K562 (cell line): Measurements from ENCODE around the gene TMEM14C. TPM values are rescaled to one million over a fixed set of nuclear protein-coding genes. Genes with fewer than 3 reads are reported as not detected.

ENCODE experiments used
- ATAC-seq: fragments of 200-7000 bp; cut with Tn5 transposase; 3 replicates; pipeline ENCODE4 v1.9.1; 2020; ENCODE audit warnings: moderate library complexity
- BruUV-seq: library from RNA; stranded (reverse); fragments of 400-500 nt; replicated peaks from 2 replicates; lab custom pipeline; 2021; lab: Mats Ljungman, UMichigan
- CTCF ChIA-PET: fragments of 300-600 bp; formaldehyde crosslinking; extraction: SDS; loops from one replicate; lab custom pipeline; 2021; ENCODE audit warnings: low intra/inter-chr PET ratio; lab: Yijun Ruan, JAX
- POLR2A ChIA-PET: fragments of 300-600, 350-650 bp; sonication (Branson Sonifier 250); formaldehyde crosslinking; extraction: SDS; loops from one replicate; lab custom pipeline; 2021; ENCODE audit warnings: antibody characterized with exemption, inconsistent platforms; lab: Yijun Ruan, JAX
- DNase-seq, 4 experiments: peaks; one replicate each; pipeline versions ENCODE4 v3.0.0 to v3.0.0-alpha.2; 2011 to 2018; ENCODE audit warnings: low spot score in 3 of 4, mixed read lengths in 3 of 4; ENCODE audit errors: extremely low read depth in 1 of 4
- FAIRE-seq: peaks from 2 replicates; lab custom pipeline; 2011; peaks lifted over from hg19 to GRCh38; lab: Jason Lieb, UNC
- H2AFZ ChIP-seq: 2 replicates; pipeline ENCODE4 v1.6.0; 2011; ENCODE audit warnings: low read depth, low read length, control low read depth, inconsistent platforms
- H3K27ac ChIP-seq: fragments of 200-600 bp; 3 replicates; pipeline ENCODE4 v1.8.0; 2011; ENCODE audit warnings: low read depth, mild to moderate bottlenecking, control low read depth, inconsistent platforms, low read length, moderate library complexity, mixed read lengths; ENCODE audit errors: extremely low read depth
- H3K27me3 ChIP-seq, 2 experiments: fragments of 300-600 bp in 1 of 2; 2 replicates in 1 of 2; 3 replicates in 1 of 2; pipeline versions ENCODE4 v1.6.0 to v1.8.0; 2011; ENCODE audit warnings: inconsistent platforms in 2 of 2, low read length in 2 of 2, mild to moderate bottlenecking in 1 of 2, mixed read lengths in 1 of 2, moderate library complexity in 1 of 2; ENCODE audit not compliant: control insufficient read depth in 2 of 2, insufficient read depth in 2 of 2
- H3K36me3 ChIP-seq: fragments of 300-600 bp; 3 replicates; pipeline ENCODE4 v1.8.0; 2011; ENCODE audit warnings: mild to moderate bottlenecking, low read length, inconsistent platforms; ENCODE audit not compliant: control insufficient read depth, insufficient read depth
- H3K4me1 ChIP-seq, 2 experiments: fragments of 200-600 bp in 1 of 2; replicated peaks in 1 of 2; 2 replicates in 1 of 2; 3 replicates in 1 of 2; pipeline versions ENCODE4 v1.5.1 to v1.8.0; 2011; ENCODE audit warnings: inconsistent platforms in 2 of 2, low read length in 2 of 2, mild to moderate bottlenecking in 1 of 2, mixed read lengths in 1 of 2, moderate library complexity in 1 of 2; ENCODE audit not compliant: control insufficient read depth in 2 of 2, insufficient read depth in 2 of 2
- H3K4me2 ChIP-seq: 2 replicates; pipeline ENCODE4 v1.6.1; 2011; ENCODE audit warnings: low read length, control low read depth, inconsistent platforms, mixed read lengths; ENCODE audit not compliant: insufficient read depth
- H3K4me3 ChIP-seq: fragments of 200-600 bp; sonication (generic), shearing (Covaris generic); 2 replicates; pipeline ENCODE4 v1.5.1; 2016; ENCODE audit warnings: control low read depth, inconsistent platforms
- H3K79me2 ChIP-seq: fragments of 200-600 bp; 3 replicates; pipeline ENCODE4 v1.8.0; 2011; ENCODE audit warnings: low read length, inconsistent platforms; ENCODE audit not compliant: control insufficient read depth, insufficient read depth
- H3K9ac ChIP-seq, 2 experiments: 2 replicates each; pipeline versions ENCODE4 v1.6.0 to v1.6.1; 2011; ENCODE audit warnings: low read depth in 2 of 2, low read length in 2 of 2, control low read depth in 1 of 2, inconsistent platforms in 1 of 2, mild to moderate bottlenecking in 1 of 2, mixed read lengths in 1 of 2; ENCODE audit not compliant: insufficient read depth in 1 of 2
- H3K9me1 ChIP-seq: one replicate; pipeline ENCODE4 v1.6.0; 2011; ENCODE audit warnings: inconsistent platforms, mild to moderate bottlenecking, low read length, moderate library complexity; ENCODE audit not compliant: control insufficient read depth, insufficient read depth
- H3K9me3 ChIP-seq: replicated peaks from 2 replicates; pipeline ENCODE4 v1.5.1; 2011; ENCODE audit warnings: low read depth, low read length, inconsistent platforms; ENCODE audit not compliant: control insufficient read depth, insufficient read depth
- H4K20me1 ChIP-seq: replicated peaks from 2 replicates; pipeline ENCODE4 v1.6.1; 2011; ENCODE audit warnings: low read length, inconsistent platforms, mixed read lengths; ENCODE audit not compliant: control insufficient read depth, insufficient read depth
- CSDE1 ChIP-seq, 2 experiments: fragments of 450-650 bp; IDR thresholded peaks; 2 replicates each; pipeline ENCODE4 v1.6.1; 2016; ENCODE audit warnings: mild to moderate bottlenecking in 1 of 2
- LCOR ChIP-seq: sonication (generic); formaldehyde crosslinking; IDR thresholded peaks from 2 replicates; pipeline ENCODE4 v1.8.0; 2022; ENCODE audit warnings: mild to moderate bottlenecking, missing genetic modification reagents
- MEIS2 ChIP-seq: fragments of 450-650 bp; IDR thresholded peaks from 2 replicates; pipeline ENCODE4 v1.6.1; 2014; ENCODE audit warnings: mild to moderate bottlenecking; ENCODE audit not compliant: partially characterized antibody
- NR2C2 ChIP-seq, 2 experiments: fragments of 200-800 bp in 1 of 2; sonication (Bioruptor generic) in 1 of 2; sonication (generic) in 1 of 2; formaldehyde crosslinking in 1 of 2; IDR thresholded peaks; 2 replicates each; pipeline versions ENCODE4 v1.6.1 to v1.8.0; 2016 to 2022; ENCODE audit warnings: mild to moderate bottlenecking in 1 of 2, missing compliant biosample characterization in 1 of 2, missing genetic modification characterization in 1 of 2, missing genetic modification reagents in 1 of 2
- POLR2B ChIP-seq: fragments of 450-650 bp; IDR thresholded peaks from 2 replicates; pipeline ENCODE4 v1.6.1; 2018; ENCODE audit warnings: low read depth; ENCODE audit not compliant: partially characterized antibody
- SUPT5H ChIP-seq: fragments of 450-650 bp; IDR thresholded peaks from 2 replicates; pipeline ENCODE4 v1.6.1; 2016
- TEAD1 ChIP-seq, 2 experiments: fragments of 450-650 bp in 1 of 2; sonication (generic) in 1 of 2; formaldehyde crosslinking; IDR thresholded peaks; 2 replicates each; pipeline versions ENCODE4 v1.4.0 to v1.8.0; 2020 to 2022; ENCODE audit warnings: mild to moderate bottlenecking in 2 of 2, missing genetic modification reagents in 1 of 2
- XRCC3 ChIP-seq: fragments of 450-650 bp; IDR thresholded peaks from 2 replicates; pipeline ENCODE4 v1.6.1; 2017; ENCODE audit warnings: mild to moderate bottlenecking, moderate library complexity
- ZFP36 ChIP-seq: fragments of 150-350 bp; IDR thresholded peaks from 2 replicates; pipeline ENCODE4 v1.6.1; 2018; ENCODE audit warnings: low read length, low read depth; ENCODE audit not compliant: partially characterized antibody
- ZNF121 ChIP-seq: sonication (generic); formaldehyde crosslinking; conservative IDR thresholded peaks from 2 replicates; pipeline ENCODE4 v1.8.0; 2022; ENCODE audit warnings: missing genetic modification reagents
- ZNF707 ChIP-seq: fragments of 250-450 bp; sonication (Bioruptor Pico); conservative IDR thresholded peaks from 2 replicates; pipeline ENCODE4 v1.8.0; 2022; ENCODE audit warnings: inconsistent platforms, mild to moderate bottlenecking, moderate library complexity
- WGBS: fragments of 100-300 bp; shearing (Covaris generic); methylation state at CpG from one replicate; pipeline ENCODE4 v1.1.6; 2016; ENCODE audit warnings: low coverage, mixed read lengths; ENCODE audit not compliant: insufficient coverage; ENCODE audit errors: missing lambda C conversion rate; 5-methylcytosine and 5-hydroxymethylcytosine counted together
- in situ Hi-C: fragments of 300-500 bp; cut with MboI; formaldehyde crosslinking; loops from 4 replicates; pipeline ENCODE4 v1.15.0; 2018; ENCODE audit warnings: inconsistent platforms, mixed read lengths
- intact Hi-C: fragments of 100-400 bp; cut with micrococcal nuclease; formaldehyde crosslinking; loops from 2 replicates; pipeline ENCODE4 v1.14.2; 2022
- polyA plus RNA-seq, 8 experiments: library from polyadenylated mRNA; depleted of rRNA in 4 of 8; stranded (reverse) in 5 of 8; unstranded in 3 of 8; fragments of >200 nt; fragmentation: Nextera tagmentation in 2 of 8; fragmentation: Illumina TruSeq in 1 of 8; extraction: Ambion mirVana in 2 of 8; extraction: Trizol in 1 of 8; gene quantifications; 2 replicates each; pipeline versions ENCODE4 v1.2.1 to v1.2.3, GENCODE V29; 2011 to 2014; ENCODE audit warnings: inconsistent platforms in 1 of 8, missing spikeins in 1 of 8
- total RNA-seq, 7 experiments: library from RNA; depleted of rRNA in 6 of 7; stranded (reverse); fragments of >200 nt in 6 of 7; fragmentation: Illumina TruSeq in 2 of 7; extraction: Trizol in 2 of 7; gene quantifications; 2 replicates each; pipeline versions ENCODE4 v1.2.1 to v1.2.3, GENCODE V29; 2011 to 2021; ENCODE audit warnings: low replicate concordance in 1 of 7

TMEM14C gene
- total and polyA plus RNA-seq, 9 of the 15 experiments (the other 6 are each of a cell fraction or from before 2014, with no cell fraction given): 151 to 496 (median 263) TPM

DNA sequence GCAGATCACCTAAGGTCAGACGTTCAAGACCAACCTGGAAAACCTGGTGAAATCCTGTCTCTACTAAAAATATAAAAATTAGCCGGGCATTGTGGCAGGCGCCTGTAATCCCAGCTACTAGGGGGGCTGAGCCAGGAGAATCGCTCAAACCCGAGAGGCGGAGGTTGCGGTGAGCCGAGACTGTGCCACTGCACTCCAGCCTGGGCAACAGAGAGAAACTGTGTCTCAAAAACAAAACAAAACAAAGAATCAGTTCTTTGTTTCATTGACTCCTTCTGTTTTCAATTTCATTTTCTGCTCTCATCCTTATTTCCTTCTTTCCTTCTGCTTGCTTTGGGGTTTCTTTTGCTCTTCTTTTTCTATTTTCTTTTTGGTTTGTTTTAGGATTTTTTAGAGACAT, 8.9 kb upstream of the TMEM14C start:
- in situ Hi-C loops: no loop called here
- BruUV-seq: no TSS peak
- DNase-seq (no peak), ATAC-seq (no peak), FAIRE-seq (no peak)
- Histone ChIP-seq H3K9me1 (no peaks in the 10 kb centered on the region), H3K4me1 (no peaks in the 10 kb centered on the region), H3K79me2 (no peaks in the 10 kb centered on the region), H3K9me3 (peaks cover 4% of the 10 kb centered on the region; the same call in 1 of the 2 replicates), H4K20me1 (no peaks in the 10 kb centered on the region), H3K36me3 (peaks cover 20% of the 10 kb centered on the region), H3K9ac (no peak overlapping the region), H3K4me3 (no peak overlapping the region), H3K4me2 (no peak overlapping the region), H3K27ac (no peak overlapping the region), H2AFZ (no peak overlapping the region), H3K27me3 (no peaks in the 10 kb centered on the region)
- ChIA-PET CTCF (no interaction called here), POLR2A (interaction anchor here (1.3 kb wide), 1 partner anchor 19 kb away, joined by 3 read pairs; the partner anchor contains the start of genes C6orf52 and PAK1IP1)
- intact Hi-C loops: loop anchor here (5.0 kb wide), 1 partner anchor 33 kb away; the partner anchor contains the start of gene TMEM14B
- 77% methylated on average over 8 of the region's 8 CpGs for WGBS
- TF ChIP-seq CSDE1 (IDR thresholded peaks at IDR 0.05): no peak
- no peak for TF ChIP-seq MEIS2
- no peak for TF ChIP-seq POLR2B
- no peak for TF ChIP-seq ZFP36
- no peak for TF ChIP-seq LCOR (CRISPR knock-in tag)
- TF ChIP-seq TEAD1 (CRISPR knock-in tag; IDR thresholded peaks at IDR 0.05): no peak
- TF ChIP-seq SUPT5H: no peak
- no peak for TF ChIP-seq XRCC3
- no peak for TF ChIP-seq NR2C2 (CRISPR knock-in tag; IDR thresholded peaks at IDR 0.05)
- no peak for TF ChIP-seq NR2C2 (tag; IDR thresholded peaks at IDR 0.05)
- no peak for TF ChIP-seq ZNF707 (CRISPR knock-in tag)
- no peak for TF ChIP-seq ZNF121 (CRISPR knock-in tag)
